Bronchial epithelial cell (primary cell): Measurements from ENCODE around the gene RAB17. TPM values are rescaled to one million over a fixed set of nuclear protein-coding genes. Genes with fewer than 3 reads are reported as not detected.

Source experiments
- DNase-seq: peaks from one replicate; pipeline ENCODE4 v3.0.0-alpha.2; 2010; ENCODE audit warnings: low read depth
- FAIRE-seq: peaks from 2 replicates; lab custom pipeline; 2011; peaks lifted over from hg19 to GRCh38; lab: Jason Lieb, UNC
- H3K27me3 ChIP-seq: 2 replicates; pipeline ENCODE4 v1.5.1; 2011; ENCODE audit warnings: low read length; ENCODE audit not compliant: control insufficient read depth, insufficient read depth
- H3K36me3 ChIP-seq: 2 replicates; pipeline ENCODE4 v1.5.1; 2011; ENCODE audit warnings: low read length; ENCODE audit not compliant: control insufficient read depth, insufficient read depth
- H3K4me3 ChIP-seq: 2 replicates; pipeline ENCODE4 v1.5.1; 2011; ENCODE audit warnings: mild to moderate bottlenecking, low read depth, low read length, control low read depth
- total RNA-seq: library from RNA; depleted of rRNA; stranded (reverse); fragments of >200 nt; gene quantifications from 2 replicates; pipeline ENCODE4 v1.2.1, GENCODE V29; 2014
- TF ChIP-seq, protein P1 (sequence below): IDR thresholded peaks from 2 replicates; pipeline ENCODE4 v1.5.1; 2011; ENCODE audit warnings: mild to moderate bottlenecking, moderate library complexity, low read length, control low read depth, inconsistent platforms; ENCODE audit not compliant: insufficient read depth, severe bottlenecking

Gene RAB17
- total RNA-seq, 1 donor from 2014 or later, result 2.4 TPM

DNA sequence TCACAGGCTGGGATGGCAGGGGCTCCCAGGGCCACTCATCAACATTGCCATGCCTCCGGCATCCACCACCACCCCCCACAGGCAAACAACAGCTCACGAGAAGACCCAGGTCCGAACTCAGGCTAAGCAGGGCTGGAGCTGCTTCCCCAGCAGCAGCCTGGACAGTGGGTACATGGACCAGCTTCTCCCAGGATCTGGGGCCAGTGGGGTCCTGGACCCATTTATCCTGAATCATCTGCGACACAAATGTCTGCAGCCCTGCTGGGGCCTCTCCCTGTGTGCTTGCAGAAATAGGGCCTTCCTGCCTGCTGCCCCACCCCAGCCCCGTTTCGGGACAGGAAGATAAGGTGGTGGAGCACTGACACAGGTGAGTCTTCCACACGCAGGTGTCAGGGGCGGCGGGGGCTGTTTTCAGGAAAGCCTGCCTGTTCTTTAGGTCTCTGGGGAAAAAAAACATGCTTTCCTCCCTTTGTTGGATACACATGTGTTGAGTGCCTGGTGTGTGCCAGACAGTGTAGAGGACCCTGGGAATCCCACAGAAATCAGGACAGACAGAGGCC is 19.7 kb downstream of the RAB17 start:
- FAIRE-seq (no peak), DNase-seq (no peak)
- H3K36me3 ChIP-seq, result no peaks in the 10 kb centered on the region
- TF ChIP-seq, protein P1, sequence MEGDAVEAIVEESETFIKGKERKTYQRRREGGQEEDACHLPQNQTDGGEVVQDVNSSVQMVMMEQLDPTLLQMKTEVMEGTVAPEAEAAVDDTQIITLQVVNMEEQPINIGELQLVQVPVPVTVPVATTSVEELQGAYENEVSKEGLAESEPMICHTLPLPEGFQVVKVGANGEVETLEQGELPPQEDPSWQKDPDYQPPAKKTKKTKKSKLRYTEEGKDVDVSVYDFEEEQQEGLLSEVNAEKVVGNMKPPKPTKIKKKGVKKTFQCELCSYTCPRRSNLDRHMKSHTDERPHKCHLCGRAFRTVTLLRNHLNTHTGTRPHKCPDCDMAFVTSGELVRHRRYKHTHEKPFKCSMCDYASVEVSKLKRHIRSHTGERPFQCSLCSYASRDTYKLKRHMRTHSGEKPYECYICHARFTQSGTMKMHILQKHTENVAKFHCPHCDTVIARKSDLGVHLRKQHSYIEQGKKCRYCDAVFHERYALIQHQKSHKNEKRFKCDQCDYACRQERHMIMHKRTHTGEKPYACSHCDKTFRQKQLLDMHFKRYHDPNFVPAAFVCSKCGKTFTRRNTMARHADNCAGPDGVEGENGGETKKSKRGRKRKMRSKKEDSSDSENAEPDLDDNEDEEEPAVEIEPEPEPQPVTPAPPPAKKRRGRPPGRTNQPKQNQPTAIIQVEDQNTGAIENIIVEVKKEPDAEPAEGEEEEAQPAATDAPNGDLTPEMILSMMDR, result no peak
- no peak overlapping the region for H3K4me3 ChIP-seq
- H3K27me3 ChIP-seq, result no peaks in the 10 kb centered on the region

DNA sequence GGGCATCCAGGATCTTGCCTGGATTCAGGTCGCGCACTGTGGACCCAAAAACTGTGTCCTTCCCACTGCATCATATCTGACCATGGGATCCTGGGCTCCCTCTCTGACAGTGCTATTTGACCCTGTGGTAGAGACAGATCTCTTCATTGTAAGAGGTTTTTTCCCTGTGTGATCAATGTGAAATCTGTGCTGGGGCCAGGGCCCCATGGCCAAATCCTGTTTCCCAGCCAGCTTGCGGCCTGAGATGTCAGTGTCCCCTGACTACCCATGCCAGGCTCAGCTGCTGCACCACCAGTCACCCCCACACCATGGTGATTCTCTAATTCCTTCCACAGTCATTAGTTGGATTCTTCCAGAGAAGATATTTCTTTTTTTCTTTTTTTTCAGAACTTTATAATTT is 20.6 kb downstream of the RAB17 start:
- FAIRE-seq, result no peak

DNA sequence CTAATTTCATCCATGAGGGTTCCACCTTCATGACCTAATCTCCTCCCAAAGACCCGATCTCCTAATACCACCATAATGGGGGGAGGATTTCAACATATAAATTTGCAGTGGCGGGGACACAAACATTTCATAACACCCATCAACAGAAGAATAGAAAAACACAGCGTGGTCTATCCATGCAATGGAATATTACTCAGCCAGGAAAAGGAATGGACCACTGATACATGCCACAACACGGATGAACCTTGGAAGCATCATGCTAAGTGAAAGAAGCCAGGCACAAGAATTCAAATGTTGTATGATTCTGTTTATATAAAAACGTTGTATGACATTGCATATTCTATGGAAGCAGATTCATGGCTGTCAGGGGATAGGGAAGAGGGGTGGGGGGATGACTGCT is 21.5 kb downstream of the RAB17 start:
- FAIRE-seq, result no peak
- no peaks in the 10 kb centered on the region for H3K36me3 ChIP-seq

More for the DNA sequence above, 20.6 kb downstream of the RAB17 start:
- Histone ChIP-seq H3K36me3 (no peaks in the 10 kb centered on the region), H3K27me3 (no peaks in the 10 kb centered on the region), H3K4me3 (no peak overlapping the region)
- TF ChIP-seq, protein P1, result no peak
- DNase-seq, result no peak

DNA sequence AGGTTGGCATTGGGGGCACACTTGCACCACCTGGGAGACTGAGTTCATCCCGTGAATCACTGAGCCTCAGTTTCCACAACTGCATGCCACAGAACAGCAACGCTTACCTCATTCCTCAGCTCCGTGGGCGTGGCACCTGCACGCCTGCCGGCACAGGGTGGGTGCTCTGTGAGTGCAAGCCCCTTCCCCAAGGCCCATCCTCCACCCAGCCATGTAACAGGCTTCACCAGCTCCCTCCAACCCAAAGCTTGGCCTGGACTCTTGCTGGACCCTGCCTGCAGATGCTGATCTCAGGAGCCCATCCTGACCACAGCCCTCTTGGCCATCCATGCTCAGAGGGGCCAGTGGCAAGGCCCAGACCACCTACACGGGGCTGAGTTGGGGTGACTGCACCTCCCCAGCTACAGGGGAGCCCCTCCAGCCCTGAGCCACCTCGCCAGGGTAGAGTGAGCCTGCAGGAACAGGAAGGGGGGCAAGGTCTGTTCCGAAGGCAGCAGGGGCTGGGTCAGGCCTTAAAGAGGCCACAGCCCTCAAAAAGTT is 22.3 kb downstream of the RAB17 start:
- H3K27me3 ChIP-seq, result no peaks in the 10 kb centered on the region
- DNase-seq, result no peak
- TF ChIP-seq, protein P1, result no peak
- no peaks in the 10 kb centered on the region for H3K36me3 ChIP-seq
- H3K4me3 ChIP-seq, result no peak overlapping the region
- FAIRE-seq, result no peak

More for the DNA sequence above, 21.5 kb downstream of the RAB17 start:
- no peak for DNase-seq
- TF ChIP-seq, protein P1, result no peak
- H3K27me3 ChIP-seq, result no peaks in the 10 kb centered on the region
- H3K4me3 ChIP-seq, result no peak overlapping the region

DNA sequence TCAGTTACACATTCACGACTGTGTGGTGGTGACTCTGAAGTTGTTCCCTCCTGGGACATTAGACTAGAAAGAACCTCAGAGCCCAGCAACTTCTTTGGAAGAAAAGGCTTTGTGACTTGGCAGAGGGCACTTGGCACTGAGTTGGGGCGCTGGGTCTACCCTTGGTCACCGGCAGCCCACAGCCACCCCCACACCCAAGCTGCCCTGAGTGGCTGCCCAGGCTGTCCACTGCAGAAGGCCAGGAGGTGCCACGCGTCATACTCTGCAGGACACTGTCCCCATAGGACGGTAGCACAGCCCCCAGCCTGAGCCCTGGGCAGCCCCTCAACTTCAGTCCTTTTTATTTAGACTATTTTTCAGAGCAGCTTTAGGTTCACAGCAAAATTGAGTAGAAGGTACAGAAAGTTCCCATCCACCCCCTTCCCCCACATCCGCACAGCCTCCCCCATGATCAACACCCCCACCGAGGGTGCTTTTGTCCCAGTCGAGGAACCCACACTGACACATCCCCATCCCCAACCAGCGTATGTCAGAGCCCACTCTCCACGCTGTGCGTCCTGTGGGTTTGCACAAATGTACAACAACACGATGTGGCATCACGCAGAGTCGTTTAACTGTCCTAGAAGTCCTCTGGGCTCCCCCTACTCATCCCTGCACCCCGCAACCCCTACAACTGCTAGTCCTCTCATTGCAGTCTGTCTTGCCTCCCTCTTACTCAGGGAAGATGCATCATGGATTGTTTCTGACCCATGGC is 23.1 kb downstream of the RAB17 start:
- no peak overlapping the region for H3K4me3 ChIP-seq
- H3K36me3 ChIP-seq, result no peaks in the 10 kb centered on the region
- FAIRE-seq, result no peak
- no peak for DNase-seq
- H3K27me3 ChIP-seq, result no peaks in the 10 kb centered on the region
- TF ChIP-seq, protein P1, result no peak
